GM23248 (cell line): ENCODE measurements around the gene SLC2A9.

Source experiments
- EZH2 ChIP-seq: fragments of 200-600 bp; sonication (generic); IDR thresholded peaks from 2 replicates; pipeline ENCODE4 v1.6.1; 2018; ENCODE audit warnings: antibody characterized with exemption, mild to moderate bottlenecking; ENCODE audit not compliant: insufficient read depth, poor library complexity, severe bottlenecking
- EZH2phosphoT487 ChIP-seq: fragments of 200-600 bp; sonication (generic); IDR thresholded peaks from 2 replicates; pipeline ENCODE4 v1.6.1; 2018; ENCODE audit warnings: antibody characterized with exemption, moderate library complexity, mild to moderate bottlenecking, low read depth; ENCODE audit not compliant: insufficient read depth

DNA sequence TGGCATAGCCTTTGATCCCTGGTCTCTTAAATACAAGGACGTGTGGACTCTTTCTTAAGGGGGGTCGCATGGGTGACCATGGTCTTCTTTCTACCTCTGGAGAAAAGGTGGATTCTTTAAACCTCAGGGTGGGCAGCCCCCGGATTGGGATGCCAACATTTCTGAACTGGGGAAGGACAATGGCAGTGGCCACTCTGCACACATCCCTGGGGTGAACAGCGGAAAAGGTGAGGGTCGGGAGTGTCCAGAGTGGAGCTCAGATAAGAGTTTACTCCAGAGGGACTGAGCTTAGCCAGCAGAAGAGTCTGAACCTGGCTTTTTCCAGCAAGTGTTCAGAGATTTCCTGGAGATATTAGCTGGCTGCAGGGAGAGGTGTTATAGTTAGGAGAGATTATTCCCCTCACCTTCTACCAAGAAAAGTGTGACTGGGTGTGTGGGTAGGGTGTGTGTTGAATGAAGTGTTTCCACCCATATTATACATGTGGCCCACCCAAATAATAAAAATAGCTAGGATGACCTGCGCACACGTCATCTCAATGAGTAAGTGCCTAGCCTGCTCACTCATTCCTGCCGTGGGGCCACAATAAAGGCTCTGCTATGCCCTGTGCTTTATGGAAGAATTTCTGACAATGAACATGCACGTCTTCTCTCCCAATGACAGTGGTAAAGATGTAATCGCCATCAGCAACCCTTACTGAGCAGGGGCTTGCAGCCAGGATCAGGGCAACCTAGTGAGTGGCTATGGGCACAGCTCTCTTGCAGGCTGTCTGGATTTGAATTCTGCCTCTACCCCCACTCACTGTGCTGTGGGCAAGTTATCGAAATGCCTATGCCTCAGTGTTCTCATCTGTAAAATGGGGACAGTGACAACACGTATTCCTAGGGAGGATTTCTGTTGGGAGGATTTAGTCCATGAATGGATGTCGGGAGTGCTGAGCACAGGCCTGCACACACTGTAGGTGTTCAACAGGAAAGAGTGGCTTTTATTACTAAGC, 76.6 kb downstream of the SLC2A9 start:
- TF ChIP-seq EZH2, result no peak
- no peak for TF ChIP-seq EZH2phosphoT487
